ENCODE results near the gene COL23A1.
A peak's percentile ranks its signal among the peaks of the same experiment; 100 is the strongest.
"Not testable (repeated sequence)": the region's sequence is repeated elsewhere in the genome, so short reads cannot be mapped to it uniquely, and the experiment has no call there.

Gene COL23A1

GRCh38 chr5:178313316-178313715, 276.9 kb downstream of the COL23A1 start:
- DNase-seq: no peak

GRCh38 chr5:178312880-178313282, 277.3 kb downstream of the COL23A1 start:
- DNase-seq: peak; percentile 19

- no peak for DNase-seq
These were observed 279.9 kb downstream of the COL23A1 start for GRCh38 chr5:178310130-178310865.

- no peak for DNase-seq
These were observed 280.8 kb downstream of the COL23A1 start for GRCh38 chr5:178309271-178310013.

GRCh38 chr5:178308541-178309092, 281.6 kb downstream of the COL23A1 start:
- no peak for DNase-seq

- DNase-seq: no peak
These were observed 282.7 kb downstream of the COL23A1 start for GRCh38 chr5:178307267-178308045.

- no peak for DNase-seq
These were observed 283.6 kb downstream of the COL23A1 start for GRCh38 chr5:178306430-178307225.

GRCh38 chr5:178305801-178306200, 284.4 kb downstream of the COL23A1 start:
- no peak for DNase-seq

- DNase-seq: peak; percentile 32
These were observed 285.2 kb downstream of the COL23A1 start for GRCh38 chr5:178304761-178305645.

- no peak for DNase-seq
These were observed 286.2 kb downstream of the COL23A1 start for GRCh38 chr5:178304016-178304415.

GRCh38 chr5:178302321-178302720, 287.9 kb downstream of the COL23A1 start:
- not testable (repeated sequence) for DNase-seq

- DNase-seq: no peak
These were observed 288.6 kb downstream of the COL23A1 start for GRCh38 chr5:178301641-178302040.

- no peak for DNase-seq
These were observed 291.8 kb downstream of the COL23A1 start for GRCh38 chr5:178298283-178298807.

GRCh38 chr5:178297751-178298150, 292.4 kb downstream of the COL23A1 start:
- DNase-seq: no peak

- no peak for DNase-seq
These were observed 294.1 kb downstream of the COL23A1 start for GRCh38 chr5:178296066-178296465.

- no peak for DNase-seq
These were observed 294.6 kb downstream of the COL23A1 start for GRCh38 chr5:178295589-178295988.

GRCh38 chr5:178293815-178294214, 296.4 kb downstream of the COL23A1 start:
- DNase-seq: no peak

- DNase-seq: no peak
These were observed 296.8 kb downstream of the COL23A1 start for GRCh38 chr5:178293400-178293799.

GRCh38 chr5:178292826-178293205, 297.4 kb downstream of the COL23A1 start:
- DNase-seq: no peak

- no peak for DNase-seq
These were observed 298.0 kb downstream of the COL23A1 start for GRCh38 chr5:178291969-178292825.
